Adrenal gland (tissue), 5 donors: ENCODE measurements around the gene CYP2E1.
"Not testable (repeated sequence)": the region's sequence is repeated elsewhere in the genome, so short reads cannot be mapped to it uniquely, and the experiment has no call there.

Experiments used
- CTCF ChIP-seq, 6 experiments: fragments of 450-650 bp in 4 of 6; fragments of 200-600 bp in 2 of 6; sonication (generic) in 1 of 6; IDR thresholded peaks; 1 replicate in 5 of 6; 2 replicates in 1 of 6; pipeline versions ENCODE4 v1.5.1 to v1.8.0; 2016 to 2021; ENCODE audit warnings: antibody characterized with exemption in 6 of 6, mild to moderate bottlenecking in 2 of 6, moderate library complexity in 1 of 6
- POLR2A ChIP-seq, 2 donors: fragments of 450-650 bp; IDR thresholded peaks; one replicate each; pipeline ENCODE4 v1.6.1; 2017; ENCODE audit warnings: antibody characterized with exemption in 2 of 2, mild to moderate bottlenecking in 2 of 2, moderate library complexity in 1 of 2
- donor health status: DM: no; HTN: no; CAD: no.

DNA sequence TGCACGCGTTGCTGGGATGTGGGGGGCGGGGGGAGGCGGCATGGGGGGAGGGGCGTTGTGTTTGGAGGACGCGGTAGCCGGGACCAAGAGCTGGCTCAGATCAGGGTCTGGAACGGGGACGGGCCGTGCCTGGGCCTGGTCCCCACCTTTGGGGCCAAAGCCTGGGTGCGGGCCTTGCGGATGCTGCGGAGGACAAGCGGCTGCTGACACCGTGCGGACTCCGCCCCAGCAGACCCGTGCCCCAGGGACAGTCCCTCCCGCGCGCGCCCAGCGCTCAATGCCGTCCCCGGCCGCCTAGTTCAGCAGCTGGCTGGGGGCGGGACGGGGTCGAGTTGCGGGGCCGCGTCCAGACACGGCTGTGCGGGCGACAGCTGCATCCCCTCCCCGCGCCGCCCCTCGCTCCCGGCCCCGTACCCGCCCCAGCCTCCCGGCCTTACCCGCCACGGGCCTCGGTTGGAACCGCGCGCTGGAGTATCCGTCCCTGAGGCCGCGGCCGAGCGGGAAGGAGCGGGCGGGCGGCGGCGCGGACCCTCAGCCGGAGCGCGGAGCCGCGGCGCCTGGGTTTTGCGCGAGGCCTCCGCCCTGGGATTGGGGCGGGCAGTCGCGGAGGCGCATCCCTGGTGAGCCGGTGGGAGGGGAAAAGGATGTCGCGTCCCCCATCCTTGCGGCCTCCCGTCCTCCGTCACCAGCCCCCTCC, 41.8 kb downstream of the CYP2E1 start:
- TF ChIP-seq CTCF, POLR2A (IDR thresholded peaks at IDR 0.05): not testable (repeated sequence)
